Urothelium cell line (cell line): ENCODE measurements around the gene ATRAID.
"Not testable (repeated sequence)": the region's sequence is repeated elsewhere in the genome, so short reads cannot be mapped to it uniquely, and the experiment has no call there.

Source experiments
- DNase-seq: peaks from one replicate; pipeline ENCODE4 v3.0.0; 2011; ENCODE audit warnings: low spot score, mixed read lengths
- FAIRE-seq: peaks from 2 replicates; lab custom pipeline; 2011; peaks lifted over from hg19 to GRCh38; lab: Jason Lieb, UNC

ATRAID gene

DNA sequence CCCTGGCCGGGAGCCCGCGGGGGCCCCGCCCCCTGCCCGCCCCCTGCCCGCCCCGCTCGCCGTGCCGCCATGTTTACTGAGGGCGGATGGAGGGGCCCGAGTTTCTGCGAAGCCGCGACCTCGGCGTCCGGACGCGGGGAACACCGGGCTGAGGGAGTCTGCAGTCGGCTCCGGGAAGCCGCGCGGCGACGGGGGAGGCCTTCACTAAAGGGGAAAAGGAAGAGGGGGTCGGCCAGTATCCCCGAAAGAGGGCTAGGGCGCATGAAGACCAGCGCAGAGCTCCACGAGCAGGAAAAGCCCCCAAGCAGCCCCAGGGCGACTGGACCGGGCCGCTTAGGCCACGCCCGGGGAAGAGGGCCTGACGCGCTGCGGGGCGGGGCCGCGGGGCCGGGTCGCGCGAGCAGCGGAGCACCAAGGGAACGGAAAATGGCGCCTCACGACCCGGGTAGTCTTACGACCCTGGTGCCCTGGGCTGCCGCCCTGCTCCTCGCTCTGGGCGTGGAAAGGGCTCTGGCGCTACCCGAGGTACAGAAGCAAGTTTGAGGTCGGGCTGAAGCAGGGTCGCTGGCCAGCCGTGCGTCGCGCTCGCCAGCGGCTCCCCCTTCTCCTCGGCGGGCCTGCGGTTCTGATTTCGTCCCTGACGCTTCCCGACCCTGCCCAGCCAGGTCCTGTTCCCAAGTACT, at the start of gene ATRAID, which contains the start of gene SLC5A6:
TSS of gene ATRAID (plus strand) at position 99 of the 683 bp plus-strand sequence. CDS start at position 427, 328 bp downstream.
TSS of gene SLC5A6 (minus strand) at position 326 of the 683 bp plus-strand sequence. CDS start 4,618 bp downstream, outside the sequence.
- DNase-seq (peak; percentile 98), FAIRE-seq (peak; percentile 59)

DNA sequence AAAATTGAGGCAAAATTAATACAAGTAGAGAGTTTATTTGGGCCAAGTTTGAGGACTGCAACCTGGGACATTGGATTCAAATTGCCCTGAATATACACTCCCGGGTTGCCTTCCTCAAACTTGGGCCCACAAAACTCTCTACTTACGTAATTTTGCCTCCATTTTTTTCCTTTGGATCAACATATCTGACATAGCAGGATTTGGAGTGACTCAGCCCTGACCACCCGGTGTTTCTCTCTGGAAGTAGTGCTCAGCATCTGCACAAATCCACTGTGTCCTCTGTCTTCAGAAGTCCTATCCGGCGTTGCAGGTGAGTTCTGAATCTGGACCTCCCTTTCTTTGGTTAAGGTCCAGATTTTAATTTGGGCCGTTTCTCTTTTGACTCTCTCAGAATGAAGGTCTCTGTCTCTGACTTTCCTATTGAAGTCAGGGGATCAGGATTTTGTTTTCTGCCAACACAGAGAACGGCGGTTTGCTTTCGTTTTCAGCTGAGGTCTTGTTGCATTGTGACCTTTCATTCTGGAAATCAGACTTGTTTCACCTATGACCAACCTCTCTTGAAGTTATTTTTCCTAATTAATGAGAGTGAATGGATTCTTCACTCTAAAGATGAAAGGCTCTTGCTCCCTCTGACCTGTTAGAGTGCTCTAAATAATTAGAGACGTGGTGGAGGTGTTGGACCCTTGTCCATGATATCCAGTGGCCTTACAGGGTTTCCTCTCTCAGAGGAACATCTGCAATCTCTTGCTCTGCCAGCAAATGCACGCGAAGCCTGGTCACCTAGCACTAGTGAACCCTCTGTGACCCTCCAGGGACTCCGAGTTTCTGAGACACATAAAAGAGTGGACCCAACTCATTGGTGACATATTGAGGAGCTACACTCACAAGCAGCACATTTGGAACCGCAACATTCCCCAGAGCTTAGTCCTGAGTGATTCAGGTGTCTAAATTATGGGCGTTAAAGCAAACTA, 49.4 kb upstream of the ATRAID start:
- DNase-seq: peak; percentile 63
- no peak for FAIRE-seq

GRCh38 chr2:27164960-27165763, 46.7 kb upstream of the ATRAID start:
- FAIRE-seq (no peak), DNase-seq (no peak)

- FAIRE-seq (no peak), DNase-seq (no peak)
These were observed 41.1 kb upstream of the ATRAID start for GRCh38 chr2:27170581-27171337.

DNA sequence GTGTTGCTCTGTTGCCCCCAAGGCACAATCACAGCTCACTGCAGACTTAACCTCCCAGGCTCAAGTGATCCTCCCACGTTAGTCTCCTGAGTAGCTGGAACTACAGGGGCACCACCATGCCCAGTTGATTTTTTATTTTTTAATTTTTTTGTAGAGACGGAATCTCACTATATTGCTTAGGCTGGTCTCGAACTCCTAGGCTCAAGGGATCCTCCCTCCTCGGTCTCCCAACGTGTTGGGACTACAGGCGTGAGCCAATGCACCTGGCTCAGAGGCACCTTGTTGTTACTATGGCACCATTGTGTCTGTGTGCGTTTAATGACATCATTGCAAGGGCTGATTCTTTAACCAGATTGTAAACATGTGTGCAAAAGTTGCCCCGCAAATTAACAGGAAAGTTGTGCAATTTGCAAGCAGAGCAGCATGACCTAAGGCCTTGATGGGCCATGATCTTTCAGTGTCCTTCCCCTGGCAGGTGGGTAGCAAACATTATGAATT, 40.4 kb upstream of the ATRAID start:
- no peak for DNase-seq
- FAIRE-seq: no peak

GRCh38 chr2:27174638-27175037, 37.2 kb upstream of the ATRAID start:
- no peak for DNase-seq
- FAIRE-seq: no peak

DNA sequence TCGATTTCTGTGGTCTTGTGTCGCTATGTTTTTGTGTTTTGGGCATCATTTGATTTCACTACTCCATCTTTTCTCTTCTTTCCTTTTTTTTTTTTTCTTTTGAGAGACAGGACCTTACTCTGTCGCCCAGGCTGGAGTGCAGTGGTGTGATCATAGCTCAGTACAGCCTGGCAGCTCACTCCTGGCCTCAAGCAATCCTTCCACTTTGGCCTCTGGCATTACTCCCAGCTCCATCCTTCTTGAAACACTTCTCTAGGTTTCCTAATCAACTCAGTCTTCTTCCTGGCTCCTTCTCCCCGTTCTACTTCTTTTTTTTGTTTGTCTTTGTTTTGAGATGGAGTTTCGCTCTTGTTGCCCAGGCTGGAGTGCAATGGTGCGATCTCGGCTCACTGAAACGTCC, 36.5 kb upstream of the ATRAID start:
- DNase-seq: no peak
- FAIRE-seq: no peak

GRCh38 chr2:27175781-27176180, 36.1 kb upstream of the ATRAID start:
- not testable (repeated sequence) for DNase-seq, FAIRE-seq

- no peak for DNase-seq
- peak; percentile 17 for FAIRE-seq
These were observed 34.1 kb upstream of the ATRAID start for GRCh38 chr2:27177441-27178351.

DNA sequence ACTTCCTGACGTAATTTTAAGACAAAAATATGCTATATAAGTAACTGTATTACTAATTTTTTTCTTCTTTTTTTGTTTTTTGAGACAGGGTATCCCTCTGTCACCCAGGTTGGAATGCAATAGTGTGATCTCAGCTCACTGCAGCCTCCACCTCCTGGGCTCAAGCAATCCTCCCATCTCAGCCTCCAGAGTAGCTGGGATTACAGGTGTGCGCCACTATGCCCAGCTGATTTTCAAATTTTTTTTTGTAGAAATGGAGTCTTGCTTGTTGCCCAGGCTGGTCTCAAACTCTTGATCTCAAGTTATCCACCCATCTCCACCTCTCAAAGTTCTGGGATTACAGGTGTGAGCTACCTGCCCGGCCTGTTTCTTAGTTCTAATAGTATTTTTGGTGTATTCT, 33.4 kb upstream of the ATRAID start:
- no peak for FAIRE-seq
- DNase-seq: no peak

DNA sequence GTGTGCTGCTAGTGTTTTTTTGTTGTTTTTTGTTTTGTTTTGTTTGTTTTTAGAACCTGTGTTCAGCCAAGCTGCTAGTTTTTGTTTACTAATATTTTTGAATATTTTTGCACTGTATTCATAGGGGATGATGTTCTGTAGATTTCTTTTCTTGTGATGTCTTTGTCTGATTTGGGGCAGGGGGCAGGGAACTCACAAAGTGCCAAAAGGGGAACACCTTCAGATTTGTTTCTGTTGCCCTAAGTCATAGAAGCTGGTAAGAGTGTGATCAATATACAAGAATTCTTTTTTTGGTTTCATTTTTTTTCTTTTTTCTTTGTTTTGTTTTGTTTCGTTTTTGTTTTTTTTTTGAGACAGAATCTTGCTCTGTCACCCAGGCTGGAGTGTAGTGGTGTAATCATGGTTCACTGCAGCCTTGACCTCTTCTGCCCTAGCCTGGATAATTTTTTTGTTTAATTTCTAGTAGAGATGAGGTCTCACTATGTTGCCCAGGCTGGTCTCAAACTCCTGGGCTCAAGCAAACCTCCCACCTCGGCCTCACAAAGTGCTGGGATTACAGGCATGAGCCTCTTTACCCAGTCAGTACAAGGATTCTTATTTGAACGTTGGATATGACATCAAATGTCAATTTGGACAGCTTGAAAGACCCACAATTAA, 32.4 kb upstream of the ATRAID start:
- FAIRE-seq (no peak), DNase-seq (no peak)

- FAIRE-seq: no peak
- no peak for DNase-seq
These were observed 29.5 kb upstream of the ATRAID start for GRCh38 chr2:27182346-27182745.

DNA sequence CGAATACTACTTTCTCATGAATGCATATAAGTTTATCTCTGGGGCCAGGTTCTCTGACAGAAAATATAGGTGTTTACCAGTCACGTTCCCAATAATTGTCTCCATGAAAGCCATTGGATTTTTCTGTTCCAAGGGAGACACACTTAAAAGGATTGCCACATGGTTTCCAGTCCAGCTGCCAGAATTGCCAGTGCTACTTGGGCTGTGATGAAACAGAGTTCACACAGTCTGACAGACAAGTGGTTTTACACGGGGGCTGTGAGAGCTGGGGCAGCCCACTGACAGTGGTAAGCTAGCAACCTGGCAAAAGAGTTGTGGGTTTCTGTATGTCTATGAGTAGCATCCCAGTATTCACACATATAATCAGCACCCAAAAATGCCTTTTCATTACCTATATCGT, 27.7 kb upstream of the ATRAID start:
- no peak for DNase-seq
- FAIRE-seq: no peak

DNA sequence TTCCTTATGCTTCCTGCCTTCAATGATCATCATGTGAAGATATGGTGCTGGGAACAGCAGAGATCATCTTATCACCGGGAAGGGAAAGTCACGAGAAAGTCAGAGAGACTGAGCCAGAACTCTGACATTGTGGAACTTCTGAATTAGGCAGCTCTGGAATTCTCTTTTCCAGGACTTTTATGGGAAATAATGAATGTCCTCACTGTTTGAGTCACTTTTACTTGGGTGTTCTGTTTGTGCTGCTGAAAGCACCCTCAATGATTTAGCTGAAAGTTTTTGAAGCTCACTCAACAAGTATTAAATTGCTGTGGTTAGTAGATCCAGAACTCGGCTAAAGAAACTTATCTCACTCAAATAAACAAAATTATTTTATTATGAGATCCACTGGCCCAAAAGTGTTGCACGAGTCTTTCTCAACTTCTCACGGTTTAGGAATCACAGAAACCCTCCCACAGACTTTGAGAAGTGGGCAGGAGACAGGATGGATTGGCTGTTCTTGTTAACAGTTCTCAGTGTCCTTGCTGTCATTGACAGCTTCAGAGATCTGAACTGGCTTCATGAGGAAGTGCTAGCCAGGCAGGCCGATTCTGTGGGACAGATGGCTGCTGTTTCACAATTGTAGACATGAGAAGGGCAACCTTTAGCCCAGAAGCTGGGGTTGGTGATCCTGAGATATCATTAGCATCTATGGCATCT, 26.4 kb upstream of the ATRAID start:
- DNase-seq (no peak), FAIRE-seq (no peak)

- FAIRE-seq (no peak), DNase-seq (no peak)
These were observed 25.1 kb upstream of the ATRAID start for GRCh38 chr2:27186613-27187345.

GRCh38 chr2:27189989-27190388, 21.9 kb upstream of the ATRAID start:
- DNase-seq (no peak), FAIRE-seq (no peak)
